Measurements from ENCODE around the gene SORCS2. TPM values are rescaled to one million over a fixed set of nuclear protein-coding genes. Genes with fewer than 3 reads are reported as not detected.

SORCS2 gene
- total RNA-seq, 1 donor from 2014 or later, result 29.5 TPM

GRCh38 chr4:7526929-7527535, 334.7 kb downstream of the SORCS2 start:
- Mint-ChIP-seq H3K27ac (ENCODE audit: unreplicated experiment) (no peak overlapping the region), H3K27me3 (ENCODE audit: unreplicated experiment) (peaks cover 16% of the 10 kb centered on the region), H3K36me3 (ENCODE audit: unreplicated experiment) (no peaks in the 10 kb centered on the region), H3K9me3 (ENCODE audit: unreplicated experiment) (peaks cover 10% of the 10 kb centered on the region), H3K4me3 (ENCODE audit: unreplicated experiment) (no peak overlapping the region), H3K4me1 (ENCODE audit: low read depth, unreplicated experiment) (peaks cover 27% of the 10 kb centered on the region)
- TF ChIP-seq CTCF (IDR thresholded peaks at IDR 0.05; ENCODE audit: partially characterized antibody, unreplicated experiment), result no peak
- no peak for DNase-seq

- TF ChIP-seq CTCF (IDR thresholded peaks at IDR 0.05; ENCODE audit: partially characterized antibody, unreplicated experiment), result no peak
- peak overlapping the region; percentile 93 for H3K27ac Mint-ChIP-seq (ENCODE audit: unreplicated experiment)
- peak overlapping the region; percentile 63 for H3K4me3 Mint-ChIP-seq (ENCODE audit: unreplicated experiment)
- DNase-seq, result peak; percentile 80
- peaks cover 31% of the 10 kb centered on the region for H3K4me1 Mint-ChIP-seq (ENCODE audit: low read depth, unreplicated experiment)
- H3K9me3 Mint-ChIP-seq (ENCODE audit: unreplicated experiment), result peaks cover 12% of the 10 kb centered on the region
- H3K36me3 Mint-ChIP-seq (ENCODE audit: unreplicated experiment), result no peaks in the 10 kb centered on the region
- H3K27me3 Mint-ChIP-seq (ENCODE audit: unreplicated experiment), result peaks cover 17% of the 10 kb centered on the region
Measured at GRCh38 chr4:7529368-7530080, 337.2 kb downstream of the SORCS2 start.

GRCh38 chr4:7530082-7530481, 337.7 kb downstream of the SORCS2 start:
- H3K4me1 Mint-ChIP-seq (ENCODE audit: low read depth, unreplicated experiment), result peaks cover 31% of the 10 kb centered on the region
- H3K27me3 Mint-ChIP-seq (ENCODE audit: unreplicated experiment), result peaks cover 15% of the 10 kb centered on the region

GRCh38 chr4:7530932-7531639, 338.7 kb downstream of the SORCS2 start:
- no peak for TF ChIP-seq CTCF (IDR thresholded peaks at IDR 0.05; ENCODE audit: partially characterized antibody, unreplicated experiment)
- Mint-ChIP-seq H3K4me1 (ENCODE audit: low read depth, unreplicated experiment) (peaks cover 31% of the 10 kb centered on the region), H3K9me3 (ENCODE audit: unreplicated experiment) (peaks cover 10% of the 10 kb centered on the region), H3K4me3 (ENCODE audit: unreplicated experiment) (no peak overlapping the region), H3K27ac (ENCODE audit: unreplicated experiment) (no peak overlapping the region), H3K36me3 (ENCODE audit: unreplicated experiment) (no peaks in the 10 kb centered on the region), H3K27me3 (ENCODE audit: unreplicated experiment) (peaks cover 13% of the 10 kb centered on the region)
- DNase-seq, result no peak

More at GRCh38 chr4:7530082-7530481, 337.7 kb downstream of the SORCS2 start:
- Mint-ChIP-seq H3K36me3 (ENCODE audit: unreplicated experiment) (no peaks in the 10 kb centered on the region), H3K27ac (ENCODE audit: unreplicated experiment) (peak overlapping the region; percentile 93), H3K4me3 (ENCODE audit: unreplicated experiment) (peak overlapping the region; percentile 63), H3K9me3 (ENCODE audit: unreplicated experiment) (peaks cover 10% of the 10 kb centered on the region)
- no peak for TF ChIP-seq CTCF (IDR thresholded peaks at IDR 0.05; ENCODE audit: partially characterized antibody, unreplicated experiment)
- DNase-seq, result no peak
